Epithelial cell of esophagus (primary cell): ENCODE results near the gene KLF3.

Experiments
- DNase-seq: peaks from one replicate; pipeline ENCODE4 v3.0.0; 2010; ENCODE audit warnings: low read depth
- H3K4me3 ChIP-seq: 2 replicates; pipeline ENCODE4 v1.5.1; 2011; ENCODE audit warnings: mild to moderate bottlenecking, low read length, control low read depth
- CTCF ChIP-seq: IDR thresholded peaks from 2 replicates; pipeline ENCODE4 v1.5.1; 2011; ENCODE audit warnings: low read depth, mild to moderate bottlenecking, low read length, control low read depth, inconsistent platforms; ENCODE audit not compliant: insufficient read depth; ENCODE audit errors: missing control alignments

Gene KLF3

GRCh38 chr4:38664706-38665401, 855 bp downstream of the KLF3 start:
- TF ChIP-seq CTCF = no peak
- peak overlapping the region; percentile 88 for H3K4me3 ChIP-seq
- peak; percentile 47 for DNase-seq

GRCh38 chr4:38665551-38666411, 1.8 kb downstream of the KLF3 start:
- H3K4me3 ChIP-seq = peak overlapping the region; percentile 88
- no peak for TF ChIP-seq CTCF
- DNase-seq = no peak

- DNase-seq = no peak
- no peak for TF ChIP-seq CTCF
- H3K4me3 ChIP-seq = peak overlapping the region; percentile 88
Measured at GRCh38 chr4:38666766-38667084, 2.7 kb downstream of the KLF3 start.

GRCh38 chr4:38667085-38667893, 3.3 kb downstream of the KLF3 start:
- TF ChIP-seq CTCF = no peak
- H3K4me3 ChIP-seq = peak overlapping the region; percentile 88
- peak; percentile 99 for DNase-seq

GRCh38 chr4:38668203-38668971, 4.4 kb downstream of the KLF3 start:
- no peak for DNase-seq
- H3K4me3 ChIP-seq = peak overlapping the region; percentile 88
- no peak for TF ChIP-seq CTCF

- DNase-seq = no peak
- TF ChIP-seq CTCF = no peak
- no peak overlapping the region for H3K4me3 ChIP-seq
Measured at GRCh38 chr4:38669208-38669607, 5.2 kb downstream of the KLF3 start.
